Neural crest cell (in vitro differentiated cells): ENCODE data around the gene PARP6. TPM values are rescaled to one million over a fixed set of nuclear protein-coding genes. Genes with fewer than 3 reads are reported as not detected.

ENCODE experiments used
- DNase-seq: peaks from one replicate; pipeline ENCODE4 v3.0.0; 2021; ENCODE audit warnings: low read depth, mixed read lengths, low spot score
- H3K27ac Mint-ChIP-seq: one replicate; pipeline ENCODE4 v1.8.0; 2021; ENCODE audit warnings: mild to moderate bottlenecking, mixed read lengths; ENCODE audit not compliant: unreplicated experiment
- H3K27me3 Mint-ChIP-seq: 2 replicates; pipeline ENCODE4 v1.8.0; 2021; ENCODE audit warnings: low read depth, mild to moderate bottlenecking, mixed read lengths
- H3K36me3 Mint-ChIP-seq: 2 replicates; pipeline ENCODE4 v1.8.0; 2021; ENCODE audit warnings: low read depth, mild to moderate bottlenecking, mixed read lengths
- H3K4me1 Mint-ChIP-seq: 2 replicates; pipeline ENCODE4 v1.8.0; 2021; ENCODE audit warnings: mixed read lengths
- H3K4me3 Mint-ChIP-seq: one replicate; pipeline ENCODE4 v1.8.0; 2021; ENCODE audit warnings: mild to moderate bottlenecking, mixed read lengths
- H3K9me3 Mint-ChIP-seq: 2 replicates; pipeline ENCODE4 v1.8.0; 2021; ENCODE audit warnings: mixed read lengths
- CTCF ChIP-seq: fragments of 200-600 bp; sonication (generic); conservative IDR thresholded peaks from 2 replicates; pipeline ENCODE4 v1.5.0; 2021; ENCODE audit warnings: antibody characterized with exemption, mild to moderate bottlenecking
- total RNA-seq: library from RNA; stranded (reverse); gene quantifications from 2 replicates; pipeline ENCODE4 v1.2.1, GENCODE V29; 2021

Gene PARP6
- total RNA-seq, 1 donor from 2014 or later = 88.9 TPM

GRCh38 chr15:72207558-72208085, 64.7 kb downstream of the PARP6 start:
- Mint-ChIP-seq H3K4me3 (no peak overlapping the region), H3K9me3 (no peaks in the 10 kb centered on the region), H3K27me3 (no peaks in the 10 kb centered on the region), H3K27ac (no peak overlapping the region), H3K36me3 (peaks cover 33% of the 10 kb centered on the region), H3K4me1 (no peaks in the 10 kb centered on the region)
- TF ChIP-seq CTCF = no peak
- no peak for DNase-seq

GRCh38 chr15:72206677-72207000, 65.7 kb downstream of the PARP6 start:
- Mint-ChIP-seq H3K9me3 (no peaks in the 10 kb centered on the region), H3K27me3 (no peaks in the 10 kb centered on the region), H3K4me3 (no peak overlapping the region), H3K36me3 (peaks cover 33% of the 10 kb centered on the region), H3K4me1 (no peaks in the 10 kb centered on the region), H3K27ac (no peak overlapping the region)
- DNase-seq = no peak
- no peak for TF ChIP-seq CTCF

- Mint-ChIP-seq H3K27me3 (no peaks in the 10 kb centered on the region), H3K27ac (no peak overlapping the region), H3K4me1 (no peaks in the 10 kb centered on the region), H3K36me3 (peaks cover 30% of the 10 kb centered on the region), H3K4me3 (no peak overlapping the region), H3K9me3 (no peaks in the 10 kb centered on the region)
- TF ChIP-seq CTCF = no peak
- no peak for DNase-seq
These were observed 66.3 kb downstream of the PARP6 start for GRCh38 chr15:72205896-72206676.

- TF ChIP-seq CTCF = no peak
- no peak overlapping the region for H3K4me3 Mint-ChIP-seq
- peaks cover 28% of the 10 kb centered on the region for H3K36me3 Mint-ChIP-seq
- H3K4me1 Mint-ChIP-seq = no peaks in the 10 kb centered on the region
- no peak overlapping the region for H3K27ac Mint-ChIP-seq
- DNase-seq = no peak
- no peaks in the 10 kb centered on the region for H3K9me3 Mint-ChIP-seq
- H3K27me3 Mint-ChIP-seq = peaks cover 3% of the 10 kb centered on the region
These were observed 67.1 kb downstream of the PARP6 start for GRCh38 chr15:72205273-72205672.

GRCh38 chr15:72203507-72203837, 68.9 kb downstream of the PARP6 start:
- Mint-ChIP-seq H3K9me3 (no peaks in the 10 kb centered on the region), H3K27ac (no peak overlapping the region), H3K4me1 (no peaks in the 10 kb centered on the region), H3K4me3 (no peak overlapping the region), H3K27me3 (peaks cover 16% of the 10 kb centered on the region), H3K36me3 (peaks cover 28% of the 10 kb centered on the region)
- TF ChIP-seq CTCF = no peak
- DNase-seq = no peak
